ENCODE results near the gene OSBPL7. TPM values are rescaled to one million over a fixed set of nuclear protein-coding genes. Genes with fewer than 3 reads are reported as not detected.

The OSBPL7 gene
- polyA plus RNA-seq, 3 donors, result 1.6 to 17.3 (median 1.6) TPM

DNA sequence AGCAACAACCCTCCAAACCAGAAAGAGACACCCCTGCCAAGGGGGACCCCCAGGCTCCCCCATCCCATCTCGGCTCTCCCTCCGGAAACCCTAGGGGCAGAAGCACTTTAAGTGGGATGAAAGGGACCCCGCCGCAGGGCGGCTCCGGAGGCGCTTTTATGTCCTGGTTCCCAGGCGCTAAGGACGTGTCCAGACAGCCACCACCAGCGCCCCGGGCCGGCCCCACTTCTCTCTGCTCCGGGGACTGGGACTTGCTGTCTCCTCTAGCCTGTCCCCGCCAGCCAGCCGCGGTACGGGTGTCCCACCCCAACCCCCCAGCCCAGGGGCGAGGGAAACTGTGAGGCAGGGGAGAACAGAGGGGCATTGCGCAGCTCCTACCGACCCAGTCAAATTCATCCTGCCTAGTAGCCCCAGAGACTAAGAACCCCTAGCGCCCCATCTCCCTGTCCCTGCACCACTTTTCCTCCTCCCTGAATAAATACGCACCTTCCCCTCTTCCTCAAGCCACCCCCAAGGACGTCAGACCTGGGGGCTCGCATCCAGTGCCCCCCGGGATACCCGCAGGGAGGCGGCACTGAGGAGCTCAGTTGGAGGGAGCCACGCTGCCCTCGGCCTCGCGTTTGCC is 25.2 kb upstream of the OSBPL7 start:
- no peak overlapping the region for H3K9ac ChIP-seq (ENCODE audit: insufficient read depth, low read length, poor library complexity, severe bottlenecking)
- no peak for DNase-seq
- WGBS (ENCODE audit: insufficient coverage), result 21% methylated on average over 28 of the region's 31 CpGs
- Mint-ChIP-seq H3K4me3 (peak overlapping the region in 1 of 2 donors; percentile 72), H3K4me1 (peaks cover 13% of the 10 kb centered on the region), H3K36me3 (peaks cover 0 to under 1% of the 10 kb centered on the region in 2 donors), H3K27ac (peak overlapping the region in 1 of 7 donors; percentile 42), H3K27me3 (ENCODE audit: low read depth in 3 of 3) (peaks cover 62 to 83% (median 63%) of the 10 kb centered on the region in 3 donors), H3K9me3 (peaks cover 0 to 7% (median 6%) of the 10 kb centered on the region in 7 donors)
- no peak overlapping the region for H3K4me3 ChIP-seq (replicated peaks in 1 of 3; ENCODE audit: low read depth in 2 of 3, low read length in 3 of 3)
- peaks cover 0 to 10% of the 10 kb centered on the region in 2 donors for H3K9me3 ChIP-seq (replicated peaks in 1 of 2; ENCODE audit: control insufficient read depth in 1 of 2, insufficient read depth in 1 of 2, low read length in 2 of 2)
- TF ChIP-seq, protein P1, sequence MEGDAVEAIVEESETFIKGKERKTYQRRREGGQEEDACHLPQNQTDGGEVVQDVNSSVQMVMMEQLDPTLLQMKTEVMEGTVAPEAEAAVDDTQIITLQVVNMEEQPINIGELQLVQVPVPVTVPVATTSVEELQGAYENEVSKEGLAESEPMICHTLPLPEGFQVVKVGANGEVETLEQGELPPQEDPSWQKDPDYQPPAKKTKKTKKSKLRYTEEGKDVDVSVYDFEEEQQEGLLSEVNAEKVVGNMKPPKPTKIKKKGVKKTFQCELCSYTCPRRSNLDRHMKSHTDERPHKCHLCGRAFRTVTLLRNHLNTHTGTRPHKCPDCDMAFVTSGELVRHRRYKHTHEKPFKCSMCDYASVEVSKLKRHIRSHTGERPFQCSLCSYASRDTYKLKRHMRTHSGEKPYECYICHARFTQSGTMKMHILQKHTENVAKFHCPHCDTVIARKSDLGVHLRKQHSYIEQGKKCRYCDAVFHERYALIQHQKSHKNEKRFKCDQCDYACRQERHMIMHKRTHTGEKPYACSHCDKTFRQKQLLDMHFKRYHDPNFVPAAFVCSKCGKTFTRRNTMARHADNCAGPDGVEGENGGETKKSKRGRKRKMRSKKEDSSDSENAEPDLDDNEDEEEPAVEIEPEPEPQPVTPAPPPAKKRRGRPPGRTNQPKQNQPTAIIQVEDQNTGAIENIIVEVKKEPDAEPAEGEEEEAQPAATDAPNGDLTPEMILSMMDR (IDR thresholded peaks at IDR 0.05), result no peak
- H2AFZ ChIP-seq (ENCODE audit: insufficient read depth, low read depth, low read length, poor library complexity, severe bottlenecking), result no peak overlapping the region
- no peak overlapping the region for H3K27ac ChIP-seq (ENCODE audit: low read depth in 1 of 2, low read length in 2 of 2)
- no peaks in the 10 kb centered on the region for H3K79me2 ChIP-seq (ENCODE audit: insufficient read depth, low read length)
- H3K36me3 ChIP-seq (replicated peaks in 1 of 2; ENCODE audit: control insufficient read depth in 1 of 2, insufficient read depth in 2 of 2, low read length in 2 of 2), result no peaks in the 10 kb centered on the region
- peaks cover 46 to 70% of the 10 kb centered on the region in 2 donors for H3K27me3 ChIP-seq (ENCODE audit: control insufficient read depth in 2 of 2, insufficient read depth in 2 of 2, low read length in 2 of 2)
- H3K4me2 ChIP-seq (replicated peaks; ENCODE audit: extremely low read depth, low read length, poor library complexity, severe bottlenecking), result no peak overlapping the region
- intact Hi-C loops (cut with micrococcal nuclease), result no loop called here
- peaks cover 0 to 6% of the 10 kb centered on the region in 2 donors for H3K4me1 ChIP-seq (ENCODE audit: control insufficient read depth in 1 of 2, insufficient read depth in 2 of 2, low read length in 2 of 2)
- no peaks in the 10 kb centered on the region for H4K20me1 ChIP-seq (ENCODE audit: insufficient read depth, low read length)

DNA sequence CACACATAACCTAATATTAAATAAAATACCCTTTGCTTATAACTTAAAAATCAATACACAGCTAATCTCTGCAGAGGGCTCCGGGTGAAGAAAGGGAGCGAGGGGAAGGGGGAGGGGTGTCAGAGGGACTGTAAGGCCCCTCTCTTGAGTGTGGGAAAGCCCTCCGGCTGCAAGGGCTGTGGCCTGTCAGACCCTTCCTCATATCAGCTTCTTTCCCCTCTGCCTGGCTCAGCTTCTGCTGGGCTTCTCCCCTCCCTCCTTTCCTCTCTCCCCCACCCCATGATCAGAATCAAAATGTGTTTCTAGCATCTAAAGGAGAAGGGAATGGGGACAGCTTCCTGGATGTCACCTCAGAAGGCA is 24.1 kb upstream of the OSBPL7 start:
- intact Hi-C loops (cut with micrococcal nuclease), result loop anchor here in 1 of 2 donors (2.0 kb wide), 1 partner anchor 45 kb away; no protein-coding TSS in a partner anchor
- H3K36me3 Mint-ChIP-seq, result no peaks in the 10 kb centered on the region
- peaks cover 15% of the 10 kb centered on the region for H3K4me1 Mint-ChIP-seq
- peak overlapping the region in 1 of 2 donors; percentile 72 for H3K4me3 Mint-ChIP-seq
- H3K9me3 ChIP-seq (replicated peaks in 1 of 2; ENCODE audit: control insufficient read depth in 1 of 2, insufficient read depth in 1 of 2, low read length in 2 of 2), result peaks cover 0 to 8% of the 10 kb centered on the region in 2 donors
- no CpG with 5 or more reads among the region's 3 CpGs for WGBS (ENCODE audit: insufficient coverage)
- peaks cover 36 to 59% of the 10 kb centered on the region in 2 donors for H3K27me3 ChIP-seq (ENCODE audit: control insufficient read depth in 2 of 2, insufficient read depth in 2 of 2, low read length in 2 of 2)
- H3K4me3 ChIP-seq (replicated peaks in 1 of 3; ENCODE audit: low read depth in 2 of 3, low read length in 3 of 3), result no peak overlapping the region
- H3K9ac ChIP-seq (ENCODE audit: insufficient read depth, low read length, poor library complexity, severe bottlenecking), result no peak overlapping the region
- no peak for DNase-seq
- no peak overlapping the region for H2AFZ ChIP-seq (ENCODE audit: insufficient read depth, low read depth, low read length, poor library complexity, severe bottlenecking)
- no peak overlapping the region for H3K4me2 ChIP-seq (replicated peaks; ENCODE audit: extremely low read depth, low read length, poor library complexity, severe bottlenecking)
- peaks cover 3% of the 10 kb centered on the region in 2 donors for H3K4me1 ChIP-seq (ENCODE audit: control insufficient read depth in 1 of 2, insufficient read depth in 2 of 2, low read length in 2 of 2)
- H4K20me1 ChIP-seq (ENCODE audit: insufficient read depth, low read length), result no peaks in the 10 kb centered on the region
- H3K27ac Mint-ChIP-seq, result peak overlapping the region in 1 of 7 donors; percentile 20
- H3K27me3 Mint-ChIP-seq (ENCODE audit: low read depth in 3 of 3), result peaks cover 54 to 72% (median 55%) of the 10 kb centered on the region in 3 donors
- no peak overlapping the region for H3K27ac ChIP-seq (ENCODE audit: low read depth in 1 of 2, low read length in 2 of 2)
- no peaks in the 10 kb centered on the region for H3K79me2 ChIP-seq (ENCODE audit: insufficient read depth, low read length)
- peaks cover 0 to 7% (median 5%) of the 10 kb centered on the region in 7 donors for H3K9me3 Mint-ChIP-seq
- TF ChIP-seq, protein P1 (IDR thresholded peaks at IDR 0.05), result no peak
- H3K36me3 ChIP-seq (replicated peaks in 1 of 2; ENCODE audit: control insufficient read depth in 1 of 2, insufficient read depth in 2 of 2, low read length in 2 of 2), result no peaks in the 10 kb centered on the region
